MM.1S (cell line): Measurements from ENCODE around the gene TMEM207.

Experiments
- DNase-seq: peaks from one replicate; pipeline ENCODE4 v3.0.0-alpha.2; 2015
- H2AFZ ChIP-seq: fragments of 300-600 bp; sonication (generic); 2 replicates; pipeline ENCODE4 v1.6.0; 2016; ENCODE audit warnings: antibody characterized with exemption, low read length
- H3F3A ChIP-seq: fragments of 300-600 bp; sonication (generic); 2 replicates; pipeline ENCODE4 v1.6.1; 2016; ENCODE audit warnings: mild to moderate bottlenecking, antibody characterized with exemption, low read length, moderate library complexity, mixed read lengths; ENCODE audit not compliant: insufficient read depth
- H3K27ac ChIP-seq: fragments of 300-600 bp; sonication (generic); 2 replicates; pipeline ENCODE4 v1.5.1; 2016; ENCODE audit warnings: mild to moderate bottlenecking, low read length
- H3K27me3 ChIP-seq: fragments of 300-600 bp; sonication (generic); replicated peaks from 2 replicates; pipeline ENCODE4 v1.6.0; 2016; ENCODE audit warnings: low read length; ENCODE audit not compliant: insufficient read depth
- H3K36me3 ChIP-seq: fragments of 300-600 bp; sonication (generic); replicated peaks from 2 replicates; pipeline ENCODE4 v1.6.1; 2016; ENCODE audit warnings: mild to moderate bottlenecking, low read length, mixed read lengths; ENCODE audit not compliant: insufficient read depth
- H3K4me1 ChIP-seq: fragments of 300-600 bp; sonication (generic); 2 replicates; pipeline ENCODE4 v1.6.1; 2016; ENCODE audit warnings: low read length, mixed read lengths
- H3K4me2 ChIP-seq: fragments of 300-600 bp; sonication (generic); 2 replicates; pipeline ENCODE4 v1.6.0; 2016; ENCODE audit warnings: low read depth, low read length
- H3K4me3 ChIP-seq: fragments of 300-600 bp; sonication (generic); 2 replicates; pipeline ENCODE4 v1.5.1; 2016; ENCODE audit warnings: low read length, mixed read lengths
- H3K79me2 ChIP-seq: fragments of 300-600 bp; sonication (generic); 2 replicates; pipeline ENCODE4 v1.6.1; 2016; ENCODE audit warnings: mixed run types, low read length, mixed read lengths
- H3K9ac ChIP-seq: fragments of 300-600 bp; sonication (generic); 2 replicates; pipeline ENCODE4 v1.6.1; 2016; ENCODE audit warnings: low read length, mixed read lengths
- H3K9me2 ChIP-seq: fragments of 300-600 bp; sonication (generic); replicated peaks from 2 replicates; pipeline ENCODE4 v1.6.1; 2016; ENCODE audit warnings: mild to moderate bottlenecking, low read length, mixed read lengths; ENCODE audit not compliant: insufficient read depth
- H3K9me3 ChIP-seq: fragments of 300-600 bp; sonication (generic); replicated peaks from 2 replicates; pipeline ENCODE4 v1.6.1; 2016; ENCODE audit warnings: mild to moderate bottlenecking, low read length, mixed read lengths; ENCODE audit not compliant: insufficient read depth
- H4K20me1 ChIP-seq: fragments of 300-600 bp; sonication (generic); 2 replicates; pipeline ENCODE4 v1.6.1; 2016; ENCODE audit warnings: mild to moderate bottlenecking, low read length, moderate library complexity, mixed read lengths; ENCODE audit not compliant: insufficient read depth
- EZH2 ChIP-seq: fragments of 300-600 bp; sonication (generic); optimal IDR thresholded peaks from 2 replicates; pipeline ENCODE3; 2017; ENCODE audit warnings: low read depth, mild to moderate bottlenecking, antibody characterized with exemption, low read length, mixed read lengths
- EZH2phosphoT487 ChIP-seq: fragments of 300-600 bp; sonication (generic); IDR thresholded peaks from 2 replicates; pipeline ENCODE4 v1.6.1; 2018; ENCODE audit warnings: antibody characterized with exemption, low read length
- TF ChIP-seq, protein P1 (sequence below): fragments of 300-600 bp; sonication (generic); IDR thresholded peaks from 2 replicates; pipeline ENCODE4 v1.5.1; 2016; ENCODE audit warnings: antibody characterized with exemption, low read length, mixed read lengths

Gene TMEM207

DNA sequence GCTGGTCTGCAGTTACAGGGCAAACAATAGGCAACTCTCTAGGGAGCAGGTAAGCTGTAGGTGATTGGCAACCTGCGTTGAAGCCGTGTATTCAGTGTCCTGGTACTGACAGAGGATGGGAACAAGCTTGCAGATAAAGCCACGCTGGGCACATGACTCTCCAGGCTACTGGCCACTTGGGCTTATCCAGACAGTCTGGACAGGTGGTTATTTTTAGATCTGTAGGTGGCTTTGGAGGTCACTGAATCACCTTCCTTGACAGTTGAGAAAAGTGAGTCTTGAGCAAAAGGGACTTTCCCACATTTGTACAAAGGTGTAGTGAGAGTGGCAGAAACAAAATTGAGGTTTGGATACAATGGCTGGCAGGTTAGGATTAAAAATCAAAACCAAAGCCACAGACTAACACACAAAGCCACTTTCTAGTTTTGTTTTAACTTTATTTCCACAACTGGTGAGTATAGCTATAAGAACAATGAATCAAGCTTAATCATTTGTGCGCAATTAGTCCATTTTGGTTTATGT lies 41.9 kb upstream of the TMEM207 start:
- no peak overlapping the region for H2AFZ ChIP-seq
- peak; percentile 65 for DNase-seq
- H3K9ac ChIP-seq: no peak overlapping the region
- H3K79me2 ChIP-seq: no peaks in the 10 kb centered on the region
- no peak overlapping the region for H3K4me3 ChIP-seq
- H3F3A ChIP-seq: no peaks in the 10 kb centered on the region
- TF ChIP-seq EZH2phosphoT487 (peak; percentile 86; the same call in 1 of the 2 replicates), EZH2 (no peak)
- no peaks in the 10 kb centered on the region for H3K9me2 ChIP-seq
- no peaks in the 10 kb centered on the region for H3K4me1 ChIP-seq
- no peaks in the 10 kb centered on the region for H3K36me3 ChIP-seq
- H3K9me3 ChIP-seq: no peaks in the 10 kb centered on the region
- peaks cover 62% of the 10 kb centered on the region for H3K27me3 ChIP-seq
- H3K27ac ChIP-seq: no peak overlapping the region
- no peak overlapping the region for H3K4me2 ChIP-seq
- no peaks in the 10 kb centered on the region for H4K20me1 ChIP-seq

DNA sequence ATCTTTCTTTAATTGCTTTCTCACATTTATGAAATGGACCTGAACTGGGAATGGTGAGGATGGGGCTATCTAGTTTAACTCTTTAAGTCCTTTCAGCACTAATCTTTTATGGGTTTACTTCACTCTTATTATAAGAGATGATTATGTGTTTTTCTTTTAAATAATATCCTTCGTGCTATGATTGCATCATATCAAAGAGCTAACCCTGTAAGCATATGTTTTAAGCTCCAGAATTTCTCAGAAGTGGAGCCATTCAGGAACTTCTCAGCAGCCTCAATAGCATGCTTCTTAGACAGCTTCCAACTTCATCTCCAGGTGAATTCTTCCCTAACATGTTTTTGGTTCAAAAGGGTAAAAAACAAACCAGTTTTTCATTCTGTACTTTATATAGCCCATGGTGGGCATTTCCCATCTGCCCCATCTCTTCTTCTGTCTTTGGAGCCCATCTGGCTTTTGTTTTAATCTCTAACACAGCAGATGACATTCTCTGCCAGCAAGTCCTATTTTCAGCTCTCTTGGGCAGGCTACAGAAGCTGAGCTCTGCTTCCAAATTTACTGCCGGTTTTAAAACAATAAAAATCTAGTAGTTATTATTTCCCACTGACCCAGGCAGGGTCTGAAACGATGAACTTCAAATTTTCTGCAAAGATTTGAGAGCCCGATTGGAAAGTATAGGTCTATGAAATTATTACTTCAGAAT lies 37.4 kb upstream of the TMEM207 start:
- Histone ChIP-seq H3K79me2 (no peaks in the 10 kb centered on the region), H3K9me3 (no peaks in the 10 kb centered on the region), H3K4me3 (no peak overlapping the region), H3K9ac (no peak overlapping the region), H3K9me2 (no peaks in the 10 kb centered on the region), H3F3A (no peaks in the 10 kb centered on the region), H3K36me3 (no peaks in the 10 kb centered on the region), H2AFZ (no peak overlapping the region), H3K4me2 (no peak overlapping the region), H3K27ac (no peak overlapping the region), H3K4me1 (no peaks in the 10 kb centered on the region), H4K20me1 (no peaks in the 10 kb centered on the region), H3K27me3 (peaks cover 33% of the 10 kb centered on the region)
- DNase-seq: no peak
- TF ChIP-seq, protein P1, sequence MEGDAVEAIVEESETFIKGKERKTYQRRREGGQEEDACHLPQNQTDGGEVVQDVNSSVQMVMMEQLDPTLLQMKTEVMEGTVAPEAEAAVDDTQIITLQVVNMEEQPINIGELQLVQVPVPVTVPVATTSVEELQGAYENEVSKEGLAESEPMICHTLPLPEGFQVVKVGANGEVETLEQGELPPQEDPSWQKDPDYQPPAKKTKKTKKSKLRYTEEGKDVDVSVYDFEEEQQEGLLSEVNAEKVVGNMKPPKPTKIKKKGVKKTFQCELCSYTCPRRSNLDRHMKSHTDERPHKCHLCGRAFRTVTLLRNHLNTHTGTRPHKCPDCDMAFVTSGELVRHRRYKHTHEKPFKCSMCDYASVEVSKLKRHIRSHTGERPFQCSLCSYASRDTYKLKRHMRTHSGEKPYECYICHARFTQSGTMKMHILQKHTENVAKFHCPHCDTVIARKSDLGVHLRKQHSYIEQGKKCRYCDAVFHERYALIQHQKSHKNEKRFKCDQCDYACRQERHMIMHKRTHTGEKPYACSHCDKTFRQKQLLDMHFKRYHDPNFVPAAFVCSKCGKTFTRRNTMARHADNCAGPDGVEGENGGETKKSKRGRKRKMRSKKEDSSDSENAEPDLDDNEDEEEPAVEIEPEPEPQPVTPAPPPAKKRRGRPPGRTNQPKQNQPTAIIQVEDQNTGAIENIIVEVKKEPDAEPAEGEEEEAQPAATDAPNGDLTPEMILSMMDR: no peak
- TF ChIP-seq EZH2phosphoT487 (no peak), EZH2 (no peak)

DNA sequence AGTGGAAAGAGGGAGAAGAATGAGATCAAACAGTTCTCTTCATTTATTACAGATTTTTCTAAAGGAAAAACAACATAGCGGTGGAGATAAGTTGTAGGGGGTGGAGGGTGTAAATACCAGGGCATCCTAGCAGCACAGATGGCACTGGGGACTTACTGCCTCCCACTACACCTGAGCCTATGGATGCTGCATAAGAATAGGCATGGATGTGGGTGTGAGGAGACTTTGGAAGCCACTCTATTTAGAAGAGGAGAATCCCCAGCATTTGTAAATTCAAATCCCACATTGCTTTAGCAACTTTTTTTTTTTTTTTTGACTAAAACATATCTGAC lies 36.8 kb upstream of the TMEM207 start:
- no peak for TF ChIP-seq EZH2phosphoT487
- TF ChIP-seq, protein P1: no peak
- TF ChIP-seq EZH2: no peak
- DNase-seq: no peak
- no peaks in the 10 kb centered on the region for H3F3A ChIP-seq
- H3K27ac ChIP-seq: no peak overlapping the region
- H3K27me3 ChIP-seq: peaks cover 30% of the 10 kb centered on the region
- no peak overlapping the region for H3K4me3 ChIP-seq
- no peaks in the 10 kb centered on the region for H3K9me2 ChIP-seq
- no peaks in the 10 kb centered on the region for H3K9me3 ChIP-seq
- H3K4me1 ChIP-seq: no peaks in the 10 kb centered on the region
- no peaks in the 10 kb centered on the region for H3K36me3 ChIP-seq
- no peak overlapping the region for H3K4me2 ChIP-seq
- H2AFZ ChIP-seq: no peak overlapping the region
- H4K20me1 ChIP-seq: no peaks in the 10 kb centered on the region
- no peak overlapping the region for H3K9ac ChIP-seq
- no peaks in the 10 kb centered on the region for H3K79me2 ChIP-seq
